Body of pancreas (tissue), 4 donors: ENCODE measurements around the gene TCF12.

Experiments
- CTCF ChIP-seq, 7 experiments: fragments of 450-650 bp in 4 of 7; fragments of 200-600 bp in 3 of 7; sonication (generic) in 3 of 7; IDR thresholded peaks; one replicate each; pipeline ENCODE4 v1.5.1; 2016 to 2019; ENCODE audit warnings: antibody characterized with exemption in 7 of 7
- POLR2A ChIP-seq, 3 donors: fragments of 450-650 bp; IDR thresholded peaks; one replicate each; pipeline ENCODE4 v1.6.1; 2016; ENCODE audit warnings: antibody characterized with exemption in 3 of 3, mild to moderate bottlenecking in 2 of 3

GRCh38 chr15:57084192-57084591, 165.7 kb downstream of the TCF12 start:
- TF ChIP-seq POLR2A (IDR thresholded peaks at IDR 0.05) (no peak), CTCF (IDR thresholded peaks at IDR 0.05) (no peak)
